HepG2 (cell line): ENCODE measurements around the gene FCHO1.

Experiments used
- TCF7 ChIP-seq: sonication (generic); IDR thresholded peaks from 2 replicates; pipeline ENCODE4 v1.6.1; 2016; ENCODE audit warnings: antibody characterized with exemption, low read depth
- TF ChIP-seq, protein P1 (sequence below): sonication (generic); formaldehyde crosslinking; IDR thresholded peaks from 2 replicates; pipeline ENCODE4 v1.4.0; 2020; ENCODE audit warnings: low read depth, mild to moderate bottlenecking, missing genetic modification reagents

DNA sequence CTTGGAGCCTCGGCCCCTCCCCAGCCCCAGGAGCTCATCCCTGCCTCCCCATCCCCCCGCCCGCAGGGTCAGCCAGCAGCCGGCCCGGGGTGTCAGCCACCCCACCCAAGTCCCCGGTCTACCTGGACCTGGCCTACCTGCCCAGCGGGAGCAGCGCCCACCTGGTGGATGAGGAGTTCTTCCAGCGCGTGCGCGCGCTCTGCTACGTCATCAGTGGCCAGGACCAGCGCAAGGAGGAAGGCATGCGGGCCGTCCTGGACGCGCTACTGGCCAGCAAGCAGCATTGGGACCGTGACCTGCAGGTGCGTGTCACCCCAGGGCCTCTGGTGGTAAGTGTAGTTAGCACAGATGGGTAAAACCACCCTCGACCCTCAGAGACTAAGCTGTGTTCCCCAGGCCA lies 18.1 kb upstream of the FCHO1 start:
- TF ChIP-seq, protein P1, sequence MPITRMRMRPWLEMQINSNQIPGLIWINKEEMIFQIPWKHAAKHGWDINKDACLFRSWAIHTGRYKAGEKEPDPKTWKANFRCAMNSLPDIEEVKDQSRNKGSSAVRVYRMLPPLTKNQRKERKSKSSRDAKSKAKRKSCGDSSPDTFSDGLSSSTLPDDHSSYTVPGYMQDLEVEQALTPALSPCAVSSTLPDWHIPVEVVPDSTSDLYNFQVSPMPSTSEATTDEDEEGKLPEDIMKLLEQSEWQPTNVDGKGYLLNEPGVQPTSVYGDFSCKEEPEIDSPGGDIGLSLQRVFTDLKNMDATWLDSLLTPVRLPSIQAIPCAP (CRISPR knock-in tag) = no peak
- TF ChIP-seq TCF7 = no peak
